RWPE2 (cell line): ENCODE results near the gene PDZRN4.

ENCODE experiments used
- ATAC-seq: fragments of 200-7000 bp; cut with Tn5 transposase; 3 replicates; pipeline ENCODE4 v1.9.1; 2021; ENCODE audit warnings: low read depth
- DNase-seq: peaks from one replicate; pipeline ENCODE4 v3.0.0-alpha.2; 2020; ENCODE audit warnings: low spot score
- H3K27ac ChIP-seq: fragments of 450-650 bp; 2 replicates; pipeline ENCODE4 v1.5.1; 2017; ENCODE audit warnings: mild to moderate bottlenecking; ENCODE audit not compliant: poor library complexity, severe bottlenecking
- H3K27me3 ChIP-seq: fragments of 250-450 bp; sonication (Bioruptor Pico); 2 replicates; pipeline ENCODE4 v1.5.1; 2021; ENCODE audit warnings: mild to moderate bottlenecking, moderate library complexity; ENCODE audit not compliant: insufficient read depth, poor library complexity, severe bottlenecking
- H3K36me3 ChIP-seq: fragments of 250-450 bp; sonication (Bioruptor Pico); 2 replicates; pipeline ENCODE4 v1.5.1; 2020; ENCODE audit warnings: low read depth, mild to moderate bottlenecking, moderate library complexity
- H3K4me1 ChIP-seq: fragments of 250-450 bp; sonication (Bioruptor Pico); 2 replicates; pipeline ENCODE4 v1.5.1; 2021; ENCODE audit warnings: mild to moderate bottlenecking, moderate library complexity; ENCODE audit not compliant: insufficient read depth, poor library complexity, severe bottlenecking
- H3K4me3 ChIP-seq: fragments of 250-450 bp; sonication (Bioruptor Pico); 2 replicates; pipeline ENCODE4 v1.5.1; 2021; ENCODE audit warnings: mild to moderate bottlenecking, moderate library complexity; ENCODE audit not compliant: severe bottlenecking
- H3K9me3 ChIP-seq: fragments of 250-450 bp; sonication (Bioruptor Pico); 2 replicates; pipeline ENCODE4 v1.5.1; 2021; ENCODE audit warnings: mild to moderate bottlenecking, moderate library complexity; ENCODE audit not compliant: severe bottlenecking
- CTCF ChIP-seq: fragments of 450-650 bp; IDR thresholded peaks from one replicate; pipeline ENCODE4 v1.5.1; 2017; ENCODE audit warnings: mild to moderate bottlenecking, moderate library complexity; ENCODE audit not compliant: poor library complexity, severe bottlenecking

Gene PDZRN4

GRCh38 chr12:41223600-41223999, 35.5 kb downstream of the PDZRN4 start:
- ATAC-seq = no peak
- H3K27me3 ChIP-seq = no peaks in the 10 kb centered on the region
- TF ChIP-seq CTCF = no peak

DNA sequence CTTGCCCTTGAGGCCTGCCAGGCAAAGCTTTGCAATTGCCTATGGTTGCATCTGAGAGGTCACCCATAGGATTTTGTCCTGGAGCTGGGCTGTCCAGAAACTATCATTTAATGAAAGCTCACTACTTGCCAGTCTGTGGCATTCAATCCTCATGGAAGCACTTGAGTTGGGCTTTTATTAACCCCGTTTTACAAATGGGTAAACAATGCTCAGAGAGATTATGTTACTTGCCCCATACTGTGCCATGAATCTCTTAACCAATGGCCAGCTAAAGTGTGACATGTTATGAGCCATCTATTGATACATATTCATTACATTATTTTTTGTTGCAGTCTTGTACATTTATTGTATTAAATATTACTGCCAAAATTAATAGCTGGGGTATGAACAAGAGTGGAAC, 35.9 kb downstream of the PDZRN4 start:
- Histone ChIP-seq H3K27me3 (no peaks in the 10 kb centered on the region), H3K27ac (no peak overlapping the region), H3K36me3 (no peaks in the 10 kb centered on the region), H3K4me3 (no peak overlapping the region), H3K4me1 (no peaks in the 10 kb centered on the region), H3K9me3 (no peaks in the 10 kb centered on the region)
- no peak for ATAC-seq
- DNase-seq = no peak
- no peak for TF ChIP-seq CTCF

More at GRCh38 chr12:41223600-41223999, 35.5 kb downstream of the PDZRN4 start:
- no peak for DNase-seq
- Histone ChIP-seq H3K4me3 (no peak overlapping the region), H3K36me3 (no peaks in the 10 kb centered on the region), H3K27ac (no peak overlapping the region), H3K4me1 (no peaks in the 10 kb centered on the region), H3K9me3 (no peaks in the 10 kb centered on the region)

GRCh38 chr12:41225179-41225578, 37.1 kb downstream of the PDZRN4 start:
- Histone ChIP-seq H3K9me3 (no peaks in the 10 kb centered on the region), H3K27me3 (no peaks in the 10 kb centered on the region), H3K4me3 (no peak overlapping the region), H3K27ac (no peak overlapping the region), H3K36me3 (no peaks in the 10 kb centered on the region), H3K4me1 (no peaks in the 10 kb centered on the region)
- no peak for TF ChIP-seq CTCF
- no peak for ATAC-seq
- no peak for DNase-seq

GRCh38 chr12:41228066-41228820, 40.1 kb downstream of the PDZRN4 start:
- ATAC-seq = no peak
- H3K27me3 ChIP-seq = no peaks in the 10 kb centered on the region

More at GRCh38 chr12:41228066-41228820, 40.1 kb downstream of the PDZRN4 start:
- no peaks in the 10 kb centered on the region for H3K9me3 ChIP-seq
- no peak overlapping the region for H3K27ac ChIP-seq
- H3K36me3 ChIP-seq = no peaks in the 10 kb centered on the region
- no peaks in the 10 kb centered on the region for H3K4me1 ChIP-seq
- DNase-seq = no peak
- no peak overlapping the region for H3K4me3 ChIP-seq
- TF ChIP-seq CTCF = no peak
